HepG2 (cell line): ENCODE measurements around the gene GPR62. TPM values are rescaled to one million over a fixed set of nuclear protein-coding genes. Genes with fewer than 3 reads are reported as not detected.
A peak's percentile ranks its signal among the peaks of the same experiment; 100 is the strongest.

Source experiments
- FOXO1 ChIP-seq: sonication (generic); formaldehyde crosslinking; IDR thresholded peaks from 2 replicates; pipeline ENCODE4 v1.4.0; 2020; ENCODE audit warnings: missing genetic modification reagents
- GTF2F1 ChIP-seq: fragments of 150-350 bp; IDR thresholded peaks from 2 replicates; pipeline ENCODE4 v1.6.1; 2014; ENCODE audit warnings: low read length
- HNRNPL ChIP-seq: fragments of 200-400 bp; formaldehyde crosslinking; IDR thresholded peaks from 2 replicates; pipeline ENCODE4 v1.6.1; 2017; ENCODE audit warnings: mild to moderate bottlenecking, low read depth, low read length
- MTERF4 ChIP-seq: sonication (generic); formaldehyde crosslinking; IDR thresholded peaks from 2 replicates; pipeline ENCODE4 v1.8.0; 2023; ENCODE audit warnings: mild to moderate bottlenecking, missing genetic modification reagents
- NR1H2 ChIP-seq: sonication (generic); formaldehyde crosslinking; IDR thresholded peaks from 2 replicates; pipeline ENCODE4 v1.8.1; 2022; ENCODE audit warnings: low read depth, missing genetic modification reagents, borderline replicate concordance
- SNAPC4 ChIP-seq: sonication (generic); formaldehyde crosslinking; IDR thresholded peaks from 2 replicates; pipeline ENCODE4 v1.4.0; 2020; ENCODE audit warnings: mild to moderate bottlenecking, missing genetic modification reagents
- SRSF4 ChIP-seq: fragments of 200-400 bp; formaldehyde crosslinking; IDR thresholded peaks from one replicate; pipeline ENCODE4 v1.6.1; 2018; ENCODE audit warnings: mild to moderate bottlenecking, low read depth, low read length, moderate library complexity; ENCODE audit not compliant: poor library complexity, severe bottlenecking
- TARDBP ChIP-seq: sonication (generic); formaldehyde crosslinking; IDR thresholded peaks from 2 replicates; pipeline ENCODE4 v1.8.0; 2022; ENCODE audit warnings: mild to moderate bottlenecking, missing genetic modification reagents
- THAP8 ChIP-seq: sonication (generic); formaldehyde crosslinking; IDR thresholded peaks from 2 replicates; pipeline ENCODE4 v1.5.1; 2020; ENCODE audit warnings: missing genetic modification reagents, mild to moderate bottlenecking, borderline replicate concordance
- ZNF280B ChIP-seq: sonication (generic); formaldehyde crosslinking; IDR thresholded peaks from 2 replicates; pipeline ENCODE4 v1.5.0; 2020; ENCODE audit warnings: missing genetic modification reagents, mild to moderate bottlenecking, borderline replicate concordance
- ZNF296 ChIP-seq: sonication (generic); formaldehyde crosslinking; conservative IDR thresholded peaks from 2 replicates; pipeline ENCODE4 v1.5.0; 2020; ENCODE audit warnings: mild to moderate bottlenecking, missing genetic modification reagents
- ZSCAN21 ChIP-seq: sonication (generic); formaldehyde crosslinking; IDR thresholded peaks from 2 replicates; pipeline ENCODE4 v1.8.0; 2022; ENCODE audit warnings: mild to moderate bottlenecking, missing genetic modification reagents, moderate library complexity, borderline replicate concordance
- polyA plus RNA-seq, 8 experiments: library from polyadenylated mRNA; depleted of rRNA in 3 of 8; stranded (reverse) in 7 of 8; unstranded in 1 of 8; fragments of >200 nt; fragmentation: Illumina TruSeq in 4 of 8; extraction: Trizol in 4 of 8; gene quantifications; 2 replicates each; pipeline versions ENCODE4 v1.2.1 to v1.2.3, GENCODE V29; 2011 to 2016; ENCODE audit warnings: low read depth in 4 of 8, missing spikeins in 1 of 8, mixed read lengths in 1 of 8; ENCODE audit not compliant: insufficient read depth in 1 of 8
- total RNA-seq, 5 experiments: library from RNA; depleted of rRNA; stranded (reverse); fragments of >200 nt; fragmentation: Illumina TruSeq; extraction: Trizol; gene quantifications; 2 replicates each; pipeline ENCODE4 v1.2.3, GENCODE V29; 2016; ENCODE audit warnings: low read depth in 1 of 5
- TF ChIP-seq, protein P1 (sequence below), 2 experiments: sonication (generic) in 1 of 2; formaldehyde crosslinking in 1 of 2; IDR thresholded peaks; 2 replicates each; pipeline versions ENCODE4 v1.4.0 to v1.6.1; 2018 to 2020; ENCODE audit warnings: missing genetic modification reagents in 2 of 2, borderline replicate concordance in 1 of 2, low read depth in 1 of 2, mild to moderate bottlenecking in 1 of 2, missing biosample characterization in 1 of 2
- TF ChIP-seq, protein P2 (sequence below): sonication (generic); formaldehyde crosslinking; IDR thresholded peaks from 2 replicates; pipeline ENCODE4 v1.4.0; 2020; ENCODE audit warnings: missing genetic modification reagents

The GPR62 gene
- total and polyA plus RNA-seq, 2 of the 13 experiments (the other 11 are each of a cell fraction or from before 2014, with no cell fraction given): not detected

- TF ChIP-seq FOXO1 (CRISPR knock-in tag) (0 out of 2 replicates have a peak, but pooled peaks have one; percentile 41), THAP8 (CRISPR knock-in tag) (no peak), SRSF4 (no peak), HNRNPL (0 out of 2 replicates have a peak, but pooled peaks have one; percentile 64), TARDBP (CRISPR knock-in tag) (peak; percentile 39; the same call in 1 of the 2 replicates), ZNF280B (CRISPR knock-in tag) (0 out of 2 replicates have a peak, but pooled peaks have one; percentile 18), NR1H2 (CRISPR knock-in tag) (no peak), ZNF296 (peak; percentile 68; the same call in 1 of the 2 replicates), MTERF4 (CRISPR knock-in tag) (peak; percentile 27; the same call in 1 of the 2 replicates), GTF2F1 (no peak), SNAPC4 (0 out of 2 replicates have a peak, but pooled peaks have one; percentile 15), ZSCAN21 (no peak)
- TF ChIP-seq, protein P1, sequence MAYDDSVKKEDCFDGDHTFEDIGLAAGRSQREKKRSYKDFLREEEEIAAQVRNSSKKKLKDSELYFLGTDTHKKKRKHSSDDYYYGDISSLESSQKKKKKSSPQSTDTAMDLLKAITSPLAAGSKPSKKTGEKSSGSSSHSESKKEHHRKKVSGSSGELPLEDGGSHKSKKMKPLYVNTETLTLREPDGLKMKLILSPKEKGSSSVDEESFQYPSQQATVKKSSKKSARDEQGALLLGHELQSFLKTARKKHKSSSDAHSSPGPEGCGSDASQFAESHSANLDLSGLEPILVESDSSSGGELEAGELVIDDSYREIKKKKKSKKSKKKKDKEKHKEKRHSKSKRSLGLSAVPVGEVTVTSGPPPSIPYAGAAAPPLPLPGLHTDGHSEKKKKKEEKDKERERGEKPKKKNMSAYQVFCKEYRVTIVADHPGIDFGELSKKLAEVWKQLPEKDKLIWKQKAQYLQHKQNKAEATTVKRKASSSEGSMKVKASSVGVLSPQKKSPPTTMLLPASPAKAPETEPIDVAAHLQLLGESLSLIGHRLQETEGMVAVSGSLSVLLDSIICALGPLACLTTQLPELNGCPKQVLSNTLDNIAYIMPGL (CRISPR knock-in tag; IDR thresholded peaks at IDR 0.05; ENCODE audit: borderline replicate concordance in 1 of 2, low read depth in 1 of 2): no peak; a peak in 1 of 4 replicates
- TF ChIP-seq, protein P2, sequence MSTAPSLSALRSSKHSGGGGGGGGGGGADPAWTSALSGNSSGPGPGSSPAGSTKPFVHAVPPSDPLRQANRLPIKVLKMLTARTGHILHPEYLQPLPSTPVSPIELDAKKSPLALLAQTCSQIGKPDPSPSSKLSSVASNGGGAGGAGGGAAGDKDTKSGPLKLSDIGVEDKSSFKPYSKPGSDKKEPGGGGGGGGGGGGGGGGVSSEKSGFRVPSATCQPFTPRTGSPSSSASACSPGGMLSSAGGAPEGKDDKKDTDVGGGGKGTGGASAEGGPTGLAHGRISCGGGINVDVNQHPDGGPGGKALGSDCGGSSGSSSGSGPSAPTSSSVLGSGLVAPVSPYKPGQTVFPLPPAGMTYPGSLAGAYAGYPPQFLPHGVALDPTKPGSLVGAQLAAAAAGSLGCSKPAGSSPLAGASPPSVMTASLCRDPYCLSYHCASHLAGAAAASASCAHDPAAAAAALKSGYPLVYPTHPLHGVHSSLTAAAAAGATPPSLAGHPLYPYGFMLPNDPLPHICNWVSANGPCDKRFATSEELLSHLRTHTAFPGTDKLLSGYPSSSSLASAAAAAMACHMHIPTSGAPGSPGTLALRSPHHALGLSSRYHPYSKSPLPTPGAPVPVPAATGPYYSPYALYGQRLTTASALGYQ (CRISPR knock-in tag): 0 out of 2 replicates have a peak, but pooled peaks have one; percentile 13
Observed at GRCh38 chr3:51942603-51943450, 12.4 kb upstream of the GPR62 start (continued).
